WI38 (cell line): ENCODE data around the gene INPP5F.
A peak's percentile ranks its signal among the peaks of the same experiment; 100 is the strongest.

Source experiments
- H3K4me3 ChIP-seq: 2 replicates; pipeline ENCODE4 v1.5.1; 2011; ENCODE audit warnings: low read depth, mild to moderate bottlenecking, control low read depth, low read length
- CTCF ChIP-seq: IDR thresholded peaks from 2 replicates; pipeline ENCODE4 v1.5.1; 2012; ENCODE audit warnings: low read depth, mild to moderate bottlenecking, control low read depth, low read length

Gene INPP5F

GRCh38 chr10:119686465-119687191, 39.2 kb upstream of the INPP5F start:
- H3K4me3 ChIP-seq: peak overlapping the region; percentile 33
- TF ChIP-seq CTCF: peak; percentile 61

- H3K4me3 ChIP-seq: no peak overlapping the region
- no peak for TF ChIP-seq CTCF
Observed at GRCh38 chr10:119687192-119688032, 38.4 kb upstream of the INPP5F start.

- TF ChIP-seq CTCF: no peak
- H3K4me3 ChIP-seq: no peak overlapping the region
Observed at GRCh38 chr10:119688033-119688508, 37.8 kb upstream of the INPP5F start.

- no peak overlapping the region for H3K4me3 ChIP-seq
- TF ChIP-seq CTCF: no peak
Observed at GRCh38 chr10:119689016-119689580, 36.8 kb upstream of the INPP5F start.

- no peak overlapping the region for H3K4me3 ChIP-seq
- TF ChIP-seq CTCF: no peak
Observed at GRCh38 chr10:119691726-119692125, 34.1 kb upstream of the INPP5F start.

- no peak overlapping the region for H3K4me3 ChIP-seq
- TF ChIP-seq CTCF: no peak
Observed at GRCh38 chr10:119693262-119693957, 32.4 kb upstream of the INPP5F start.
